ENCODE measurements around the gene PARD3. TPM values are rescaled to one million over a fixed set of nuclear protein-coding genes. Genes with fewer than 3 reads are reported as not detected.

PARD3 gene
- polyA plus RNA-seq, 3 donors, result 0.51 TPM; not detected in 2

- Histone ChIP-seq H3K27me3 (ENCODE audit: control insufficient read depth in 2 of 2, insufficient read depth in 2 of 2, low read length in 2 of 2) (no peaks in the 10 kb centered on the region), H3K27ac (ENCODE audit: low read depth in 1 of 2, low read length in 2 of 2) (no peak overlapping the region), H3K4me2 (replicated peaks; ENCODE audit: extremely low read depth, low read length, poor library complexity, severe bottlenecking) (no peak overlapping the region), H4K20me1 (ENCODE audit: insufficient read depth, low read length) (no peaks in the 10 kb centered on the region), H3K9ac (ENCODE audit: insufficient read depth, low read length, poor library complexity, severe bottlenecking) (no peak overlapping the region), H3K79me2 (ENCODE audit: insufficient read depth, low read length) (no peaks in the 10 kb centered on the region), H3K9me3 (replicated peaks in 1 of 2; ENCODE audit: control insufficient read depth in 1 of 2, insufficient read depth in 1 of 2, low read length in 2 of 2) (no peaks in the 10 kb centered on the region), H3K4me3 (replicated peaks in 1 of 3; ENCODE audit: low read depth in 2 of 3, low read length in 3 of 3) (no peak overlapping the region), H3K36me3 (replicated peaks in 1 of 2; ENCODE audit: control insufficient read depth in 1 of 2, insufficient read depth in 2 of 2, low read length in 2 of 2) (no peaks in the 10 kb centered on the region), H2AFZ (ENCODE audit: insufficient read depth, low read depth, low read length, poor library complexity, severe bottlenecking) (no peak overlapping the region), H3K4me1 (ENCODE audit: control insufficient read depth in 1 of 2, insufficient read depth in 2 of 2, low read length in 2 of 2) (no peaks in the 10 kb centered on the region)
- Mint-ChIP-seq H3K27me3 (ENCODE audit: low read depth in 3 of 3) (peaks cover 0 to 2% (median 0%) of the 10 kb centered on the region in 3 donors), H3K4me3 (no peak overlapping the region), H3K9me3 (peaks cover 0 to 5% (median 0%) of the 10 kb centered on the region in 7 donors), H3K27ac (no peak overlapping the region), H3K4me1 (peaks cover 4% of the 10 kb centered on the region), H3K36me3 (no peaks in the 10 kb centered on the region)
- intact Hi-C loops (cut with micrococcal nuclease), result no loop called here
- TF ChIP-seq, protein P1, sequence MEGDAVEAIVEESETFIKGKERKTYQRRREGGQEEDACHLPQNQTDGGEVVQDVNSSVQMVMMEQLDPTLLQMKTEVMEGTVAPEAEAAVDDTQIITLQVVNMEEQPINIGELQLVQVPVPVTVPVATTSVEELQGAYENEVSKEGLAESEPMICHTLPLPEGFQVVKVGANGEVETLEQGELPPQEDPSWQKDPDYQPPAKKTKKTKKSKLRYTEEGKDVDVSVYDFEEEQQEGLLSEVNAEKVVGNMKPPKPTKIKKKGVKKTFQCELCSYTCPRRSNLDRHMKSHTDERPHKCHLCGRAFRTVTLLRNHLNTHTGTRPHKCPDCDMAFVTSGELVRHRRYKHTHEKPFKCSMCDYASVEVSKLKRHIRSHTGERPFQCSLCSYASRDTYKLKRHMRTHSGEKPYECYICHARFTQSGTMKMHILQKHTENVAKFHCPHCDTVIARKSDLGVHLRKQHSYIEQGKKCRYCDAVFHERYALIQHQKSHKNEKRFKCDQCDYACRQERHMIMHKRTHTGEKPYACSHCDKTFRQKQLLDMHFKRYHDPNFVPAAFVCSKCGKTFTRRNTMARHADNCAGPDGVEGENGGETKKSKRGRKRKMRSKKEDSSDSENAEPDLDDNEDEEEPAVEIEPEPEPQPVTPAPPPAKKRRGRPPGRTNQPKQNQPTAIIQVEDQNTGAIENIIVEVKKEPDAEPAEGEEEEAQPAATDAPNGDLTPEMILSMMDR (IDR thresholded peaks at IDR 0.05), result no peak
- DNase-seq, result no peak
- WGBS (ENCODE audit: insufficient coverage), result 92% methylated on average over 14 of the region's 16 CpGs
These were observed 698.3 kb downstream of the PARD3 start for GRCh38 chr10:34116681-34117271.

DNA sequence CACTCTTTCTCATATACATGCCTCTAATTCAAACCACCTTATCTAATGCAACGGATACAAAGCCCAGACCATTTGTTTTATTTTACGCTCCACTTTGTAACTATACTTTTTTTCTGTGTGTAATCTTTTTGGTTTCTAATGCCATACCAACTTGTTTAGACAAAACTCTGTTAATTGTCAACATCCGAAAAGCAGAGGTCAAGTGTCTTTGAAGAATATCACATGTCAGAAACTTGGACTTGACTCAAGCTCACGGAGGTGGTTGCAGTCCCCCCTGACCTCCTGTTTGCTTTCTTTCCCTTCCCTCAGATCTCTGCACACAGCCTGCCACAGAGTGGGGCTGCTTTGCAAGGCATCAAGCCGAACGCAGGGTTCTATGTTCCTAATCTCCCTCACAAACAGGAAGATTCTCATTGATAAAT is 698.9 kb downstream of the PARD3 start:
- no peaks in the 10 kb centered on the region for H3K4me1 ChIP-seq (ENCODE audit: control insufficient read depth in 1 of 2, insufficient read depth in 2 of 2, low read length in 2 of 2)
- no peak overlapping the region for H3K4me2 ChIP-seq (replicated peaks; ENCODE audit: extremely low read depth, low read length, poor library complexity, severe bottlenecking)
- H3K4me1 Mint-ChIP-seq, result peaks cover 2% of the 10 kb centered on the region
- no peak overlapping the region for H3K27ac Mint-ChIP-seq
- H3K4me3 Mint-ChIP-seq, result no peak overlapping the region
- H3K27ac ChIP-seq (ENCODE audit: low read depth in 1 of 2, low read length in 2 of 2), result no peak overlapping the region
- H3K27me3 ChIP-seq (ENCODE audit: control insufficient read depth in 2 of 2, insufficient read depth in 2 of 2, low read length in 2 of 2), result no peaks in the 10 kb centered on the region
- intact Hi-C loops (cut with micrococcal nuclease), result no loop called here
- no peaks in the 10 kb centered on the region for H4K20me1 ChIP-seq (ENCODE audit: insufficient read depth, low read length)
- H3K9ac ChIP-seq (ENCODE audit: insufficient read depth, low read length, poor library complexity, severe bottlenecking), result no peak overlapping the region
- H3K36me3 Mint-ChIP-seq, result no peaks in the 10 kb centered on the region
- no peak overlapping the region for H2AFZ ChIP-seq (ENCODE audit: insufficient read depth, low read depth, low read length, poor library complexity, severe bottlenecking)
- no peaks in the 10 kb centered on the region for H3K79me2 ChIP-seq (ENCODE audit: insufficient read depth, low read length)
- H3K36me3 ChIP-seq (replicated peaks in 1 of 2; ENCODE audit: control insufficient read depth in 1 of 2, insufficient read depth in 2 of 2, low read length in 2 of 2), result no peaks in the 10 kb centered on the region
- no peaks in the 10 kb centered on the region for H3K9me3 ChIP-seq (replicated peaks in 1 of 2; ENCODE audit: control insufficient read depth in 1 of 2, insufficient read depth in 1 of 2, low read length in 2 of 2)
- no peak overlapping the region for H3K4me3 ChIP-seq (replicated peaks in 1 of 3; ENCODE audit: low read depth in 2 of 3, low read length in 3 of 3)
- TF ChIP-seq, protein P1 (IDR thresholded peaks at IDR 0.05), result no peak
- 90% methylated on average over 2 of the region's 6 CpGs for WGBS (ENCODE audit: insufficient coverage)
- peaks cover 0 to 5% (median 0%) of the 10 kb centered on the region in 7 donors for H3K9me3 Mint-ChIP-seq
- DNase-seq, result no peak
- H3K27me3 Mint-ChIP-seq (ENCODE audit: low read depth in 3 of 3), result peaks cover 0 to 2% (median 0%) of the 10 kb centered on the region in 3 donors

Measured in CD14-positive monocyte (primary cell).